AG09319 (cell line): ENCODE data around the gene FAM20C.
"Not testable (repeated sequence)": the region's sequence is repeated elsewhere in the genome, so short reads cannot be mapped to it uniquely, and the experiment has no call there.

Source experiments
- DNase-seq: peaks from one replicate; pipeline ENCODE4 v3.0.0-alpha.2; 2010; ENCODE audit warnings: low read depth; ENCODE audit errors: extremely low read depth
- CTCF ChIP-seq: IDR thresholded peaks from 2 replicates; pipeline ENCODE4 v1.5.1; 2011; ENCODE audit warnings: low read depth, mild to moderate bottlenecking, inconsistent platforms, low read length, moderate library complexity

The FAM20C gene

GRCh38 chr7:240887-241421 lies 48.6 kb downstream of the FAM20C start:
- TF ChIP-seq CTCF, result no peak
- no peak for DNase-seq

GRCh38 chr7:241513-241912 lies 49.1 kb downstream of the FAM20C start:
- DNase-seq, result no peak
- no peak for TF ChIP-seq CTCF

GRCh38 chr7:242826-243579 lies 50.6 kb downstream of the FAM20C start:
- DNase-seq, result not testable (repeated sequence)

- DNase-seq, result not testable (repeated sequence)
Observed at GRCh38 chr7:243580-243978, 51.2 kb downstream of the FAM20C start.

GRCh38 chr7:244974-245373 lies 52.6 kb downstream of the FAM20C start:
- TF ChIP-seq CTCF, result no peak
- no peak for DNase-seq

- TF ChIP-seq CTCF, result no peak
- no peak for DNase-seq
Observed at GRCh38 chr7:245574-246295, 53.4 kb downstream of the FAM20C start.

GRCh38 chr7:246451-246850 lies 54.1 kb downstream of the FAM20C start:
- no peak for DNase-seq
- TF ChIP-seq CTCF, result no peak

GRCh38 chr7:247181-247580 lies 54.8 kb downstream of the FAM20C start:
- TF ChIP-seq CTCF, result no peak

More at GRCh38 chr7:247181-247580, 54.8 kb downstream of the FAM20C start:
- no peak for DNase-seq
